Measurements from ENCODE around the gene DAPK3.
"Not testable (repeated sequence)": the region's sequence is repeated elsewhere in the genome, so short reads cannot be mapped to it uniquely, and the experiment has no call there.

The DAPK3 gene

GRCh38 chr19:3952755-3953276 lies 18.1 kb downstream of the DAPK3 start:
- DNase-seq = not testable (repeated sequence)

DNA sequence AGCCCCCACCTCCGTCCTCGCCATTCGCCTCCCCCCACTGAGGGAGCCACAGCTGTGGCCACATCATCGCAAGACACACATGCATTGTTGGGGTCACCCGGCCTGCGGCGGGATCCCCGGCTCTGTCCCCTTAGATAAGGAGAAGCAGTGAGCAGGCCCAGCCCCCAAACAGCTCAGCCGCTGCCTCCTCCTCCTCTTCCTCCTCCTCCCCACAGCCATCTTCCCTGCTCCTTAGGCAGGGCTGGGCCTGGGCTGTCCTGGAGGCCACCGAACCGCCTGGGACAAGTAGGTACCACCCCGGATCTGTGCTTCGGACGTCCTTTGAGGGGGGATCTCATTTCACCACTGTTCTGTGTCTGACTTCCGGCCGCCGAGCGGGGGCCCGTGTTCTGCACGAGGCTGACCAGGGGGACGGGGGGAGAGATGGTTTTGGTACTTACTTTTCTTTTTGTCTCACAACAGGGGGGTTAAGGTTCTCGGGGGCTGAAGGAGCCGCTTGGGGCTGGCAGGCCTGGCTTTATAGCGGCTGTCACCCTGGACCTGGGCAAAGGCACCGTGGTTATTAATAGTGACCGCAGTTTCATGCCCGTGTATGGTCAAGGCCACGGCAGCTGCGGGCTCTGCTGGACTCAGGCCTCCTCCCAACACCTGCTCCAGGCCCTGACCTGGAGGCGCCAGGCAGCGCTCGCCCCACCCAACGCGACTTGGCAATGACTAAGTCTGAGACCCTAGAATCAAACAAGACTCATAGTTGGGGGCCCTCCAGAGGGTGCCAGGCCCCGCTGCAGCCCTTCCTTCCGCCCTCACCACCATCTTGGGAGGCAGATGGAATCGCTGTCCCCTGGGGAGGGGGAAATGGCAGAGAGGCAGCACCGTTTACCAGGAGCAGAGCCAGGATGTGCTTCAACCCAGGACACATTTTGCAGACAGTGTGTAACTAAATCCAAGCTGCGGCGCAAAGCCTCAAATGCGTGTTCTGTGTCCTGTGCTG lies 19.7 kb downstream of the DAPK3 start:
- DNase-seq = no peak

- no peak for DNase-seq
These were observed 20.7 kb downstream of the DAPK3 start for GRCh38 chr19:3949997-3950859.

GRCh38 chr19:3949294-3949693 lies 21.6 kb downstream of the DAPK3 start:
- no peak for DNase-seq

- not testable (repeated sequence) for DNase-seq
These were observed 23.5 kb downstream of the DAPK3 start for GRCh38 chr19:3947316-3947933.

DNA sequence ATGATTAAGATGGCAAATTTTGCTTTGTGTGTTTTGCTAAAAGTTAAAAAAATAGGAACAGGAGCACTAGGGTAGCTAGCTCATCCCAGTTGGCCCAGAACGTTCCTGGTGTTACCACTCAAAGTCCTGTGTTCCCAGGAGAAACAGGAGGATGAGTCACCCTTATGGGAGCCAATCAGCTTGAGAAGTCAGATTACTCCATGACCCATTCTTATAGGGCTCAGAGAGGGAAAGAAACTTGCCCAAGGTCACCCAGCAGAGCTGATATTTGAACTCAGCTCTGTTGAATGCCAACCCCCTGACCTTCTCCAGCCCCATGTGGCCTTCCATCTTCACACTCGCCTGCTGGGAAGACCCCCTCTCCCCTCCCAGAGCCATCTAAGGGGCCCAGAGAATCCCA lies 25.1 kb downstream of the DAPK3 start:
- no peak for DNase-seq

DNA sequence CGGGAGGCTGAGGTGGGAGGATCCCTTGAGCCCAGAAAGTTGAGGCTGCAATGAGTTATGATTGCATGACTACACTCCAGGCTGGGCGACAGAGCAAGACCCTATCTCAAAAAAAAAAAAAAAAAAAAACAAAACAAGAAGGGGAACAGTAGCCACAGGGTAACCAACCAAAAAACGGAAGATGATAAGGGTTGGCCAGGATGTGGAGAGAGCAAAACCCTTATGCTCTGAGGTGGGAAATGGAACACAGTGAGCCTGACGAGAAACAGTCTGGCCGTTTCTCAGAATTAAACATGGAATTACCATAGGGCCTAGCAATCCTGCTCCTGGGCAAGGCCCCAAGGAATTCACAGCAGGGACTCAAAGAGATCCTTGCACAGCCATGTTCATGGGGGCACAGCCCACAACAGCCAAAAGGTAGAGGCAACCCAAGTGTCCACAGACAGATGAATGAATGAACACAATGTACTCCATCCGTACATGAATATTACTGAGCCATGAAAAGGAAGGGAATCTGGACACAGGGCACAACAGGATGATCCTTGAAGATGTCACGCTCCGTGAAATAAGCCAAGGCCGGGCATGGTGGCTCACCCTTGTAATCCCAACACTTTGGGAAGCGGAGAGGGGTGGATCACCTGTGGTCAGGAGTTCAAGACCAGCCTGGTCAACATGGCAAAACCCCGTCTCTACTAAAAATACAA lies 26.7 kb downstream of the DAPK3 start:
- no peak for DNase-seq

- no peak for DNase-seq
These were observed 28.0 kb downstream of the DAPK3 start for GRCh38 chr19:3942790-3943409.

- DNase-seq = not testable (repeated sequence)
These were observed 32.5 kb downstream of the DAPK3 start for GRCh38 chr19:3938300-3938950.

DNA sequence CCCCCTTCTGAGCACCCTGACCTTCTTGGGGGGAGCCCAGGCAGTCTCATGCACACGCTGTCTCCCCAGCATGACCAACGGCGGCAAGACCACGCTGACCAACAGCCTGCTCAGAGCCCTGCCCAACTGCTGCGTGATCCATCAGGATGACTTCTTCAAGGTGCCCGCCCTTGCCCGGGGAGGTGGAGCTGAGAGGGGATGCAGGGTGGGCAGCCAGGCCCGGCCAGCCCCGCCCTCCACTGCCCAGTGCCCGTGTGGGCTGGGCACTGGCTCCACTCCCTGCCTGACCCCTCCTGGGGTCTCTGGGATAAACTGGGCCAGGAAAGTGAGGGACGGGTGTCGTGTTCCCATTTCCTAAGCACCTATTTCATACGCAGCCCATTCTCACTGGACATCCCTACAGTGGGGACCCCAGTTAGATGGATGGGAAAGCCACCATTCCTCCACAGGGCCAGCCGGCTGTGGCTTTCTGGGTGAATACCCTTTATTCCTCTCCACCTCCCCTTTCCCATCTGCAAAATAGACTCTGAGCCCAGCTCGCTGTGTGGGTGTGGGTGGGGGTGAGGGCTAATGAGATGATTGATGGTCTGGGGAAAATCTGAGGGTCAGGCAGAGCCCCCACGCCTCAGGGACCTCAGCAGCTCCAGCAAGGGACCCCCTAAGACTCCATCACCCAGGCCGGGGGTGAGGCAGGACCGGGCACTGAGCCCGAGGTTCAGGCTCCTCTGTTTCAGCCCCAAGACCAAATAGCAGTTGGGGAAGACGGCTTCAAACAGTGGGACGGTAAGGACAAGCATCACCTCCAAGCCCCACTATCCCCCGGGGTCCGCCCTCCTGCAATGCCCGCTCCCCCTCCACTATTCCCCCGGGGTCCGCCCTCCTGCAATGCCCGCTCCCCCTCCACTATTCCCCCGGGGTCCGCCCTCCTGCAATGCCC lies 34.1 kb downstream of the DAPK3 start:
- no peak for DNase-seq

- no peak for DNase-seq
These were observed 37.7 kb downstream of the DAPK3 start, which contains the start of gene NMRK2 for GRCh38 chr19:3932931-3933810. Gene NMRK2 (plus strand): TSS chr19:3933069. CDS start chr19:3933672, 603 bp downstream.

GRCh38 chr19:3931041-3931440 lies 39.9 kb downstream of the DAPK3 start:
- no peak for DNase-seq

- DNase-seq = no peak
These were observed 47.0 kb downstream of the DAPK3 start for GRCh38 chr19:3923912-3924311.

DNA sequence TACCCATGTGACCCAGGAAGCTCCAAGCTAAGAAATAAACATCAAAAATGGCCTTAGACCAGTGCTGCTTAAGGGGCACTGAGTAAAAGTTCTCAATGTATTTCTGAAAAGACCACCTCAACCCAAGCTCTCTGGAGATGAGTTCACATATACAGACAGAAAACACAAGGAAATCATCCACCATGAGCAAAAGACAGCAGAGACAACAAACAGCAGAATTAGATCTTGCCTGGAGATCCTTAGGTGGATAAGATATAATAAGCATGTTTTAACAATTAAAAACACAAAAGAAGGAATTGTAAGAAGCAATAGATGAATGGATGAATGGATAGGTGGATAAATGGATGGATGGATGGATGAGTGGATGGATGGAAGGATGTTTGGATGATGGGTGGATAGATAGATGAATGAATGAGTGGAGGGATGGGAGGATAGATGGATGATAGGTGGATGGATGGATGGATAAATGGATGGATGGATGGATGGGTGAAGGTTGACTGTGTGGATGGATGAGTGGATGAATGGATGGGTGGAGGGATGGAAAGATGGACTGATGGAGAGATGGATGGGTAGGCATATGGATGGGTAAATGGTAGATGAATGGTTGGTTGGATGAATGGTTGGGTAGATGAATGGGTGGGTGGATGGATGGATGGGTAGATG lies 47.7 kb downstream of the DAPK3 start:
- DNase-seq = no peak

GRCh38 chr19:3919793-3920192 lies 51.1 kb downstream of the DAPK3 start:
- DNase-seq = no peak

- no peak for DNase-seq
These were observed 54.9 kb downstream of the DAPK3 start for GRCh38 chr19:3916033-3916432.

DNA sequence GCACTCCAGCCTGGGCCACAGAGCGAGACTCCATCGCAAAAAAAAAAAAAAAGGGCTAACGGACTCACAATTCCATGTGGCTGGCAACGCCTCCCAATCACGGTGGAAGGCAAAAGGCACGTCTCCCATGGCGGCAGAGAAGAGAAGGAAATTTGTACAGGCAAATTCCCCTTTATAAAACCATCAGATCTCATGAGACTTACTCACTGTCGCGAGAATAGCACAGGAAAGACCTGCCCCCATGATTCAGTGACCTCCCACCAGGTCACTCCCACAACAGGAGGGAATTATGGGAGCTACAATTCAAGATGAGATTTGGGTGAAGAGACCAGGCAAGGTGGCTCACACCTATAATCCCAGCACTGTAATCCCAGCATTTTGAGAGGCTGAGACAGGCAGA lies 56.7 kb downstream of the DAPK3 start:
- DNase-seq = no peak

DNA sequence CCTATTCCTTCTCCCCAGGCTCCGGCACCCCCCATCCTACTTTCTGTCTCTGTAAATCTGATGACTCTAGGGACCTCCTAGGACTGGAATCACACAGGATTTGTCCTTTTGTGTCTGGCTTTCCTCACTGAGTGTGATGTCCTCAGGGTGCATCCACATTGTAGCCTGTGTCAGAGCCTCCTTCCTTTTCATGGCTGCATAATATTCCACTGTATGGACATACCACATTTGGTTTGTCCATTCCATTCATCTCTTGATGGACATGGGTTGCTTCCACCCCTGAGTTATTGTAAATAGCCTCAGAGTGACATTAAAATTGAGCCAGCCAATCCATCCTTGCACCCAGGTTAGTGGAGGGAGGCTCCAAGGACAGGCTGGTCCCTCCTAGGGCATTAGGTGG lies 60.8 kb downstream of the DAPK3 start:
- no peak for DNase-seq
